SK-N-SH treated with all-trans-retinoic acid at 6 μM for 48 hours (cell line): ENCODE measurements around the gene FBN3.
A peak's percentile ranks its signal among the peaks of the same experiment; 100 is the strongest.

Source experiments
- ATAC-seq: fragments of 200-7000 bp; cut with Tn5 transposase; 3 replicates; pipeline ENCODE4 v1.9.1; 2020; ENCODE audit warnings: mild to moderate bottlenecking, moderate library complexity
- ARNTL ChIP-seq: fragments of 450-650 bp; formaldehyde crosslinking; IDR thresholded peaks from 2 replicates; pipeline ENCODE4 v1.5.0; 2020; ENCODE audit warnings: low read depth, mild to moderate bottlenecking, moderate library complexity, borderline replicate concordance
- BACH2 ChIP-seq: fragments of 250-450 bp; sonication (Bioruptor Pico); IDR thresholded peaks from 2 replicates; pipeline ENCODE4 v1.9.0; 2021; ENCODE audit warnings: mild to moderate bottlenecking, borderline replicate concordance
- CSDC2 ChIP-seq: fragments of 250-450 bp; sonication (Bioruptor Pico); IDR thresholded peaks from 2 replicates; pipeline ENCODE4 v1.5.0; 2020; ENCODE audit warnings: mild to moderate bottlenecking, moderate library complexity
- CSRNP3 ChIP-seq: fragments of 250-450 bp; sonication (Bioruptor Pico); IDR thresholded peaks from 2 replicates; pipeline ENCODE4 v1.5.1; 2021; ENCODE audit warnings: mild to moderate bottlenecking, moderate library complexity
- ESRRG ChIP-seq: fragments of 250-450 bp; sonication (Bioruptor Pico); IDR thresholded peaks from 2 replicates; pipeline ENCODE4 v1.6.1; 2021; ENCODE audit warnings: mild to moderate bottlenecking
- ISL1 ChIP-seq: fragments of 250-450 bp; sonication (Bioruptor Pico); IDR thresholded peaks from 2 replicates; pipeline ENCODE4 v2.1.2; 2022; ENCODE audit warnings: mild to moderate bottlenecking, moderate library complexity
- POU6F1 ChIP-seq: fragments of 250-450 bp; sonication (Bioruptor Pico); IDR thresholded peaks from 2 replicates; pipeline ENCODE4 v1.8.0; 2021; ENCODE audit warnings: low read depth, mild to moderate bottlenecking, moderate library complexity, borderline replicate concordance
- PPARA ChIP-seq: fragments of 250-450 bp; sonication (Bioruptor Pico); IDR thresholded peaks from 2 replicates; pipeline ENCODE4 v1.5.0; 2020; ENCODE audit warnings: mild to moderate bottlenecking, borderline replicate concordance
- SNAI2 ChIP-seq: fragments of 250-450 bp; sonication (Bioruptor Pico); IDR thresholded peaks from 2 replicates; pipeline ENCODE4 v1.5.0; 2020; ENCODE audit warnings: mild to moderate bottlenecking, moderate library complexity
- TCF4 ChIP-seq: fragments of 250-450 bp; sonication (Bioruptor Pico); IDR thresholded peaks from 2 replicates; pipeline ENCODE4 v1.8.0; 2021; ENCODE audit warnings: mild to moderate bottlenecking, moderate library complexity, borderline replicate concordance
- TSHZ2 ChIP-seq: fragments of 250-450 bp; sonication (Bioruptor Pico); IDR thresholded peaks from 2 replicates; pipeline ENCODE4 v1.5.0; 2020; ENCODE audit warnings: mild to moderate bottlenecking, moderate library complexity
- ZFP3 ChIP-seq: fragments of 250-450 bp; sonication (Bioruptor Pico); IDR thresholded peaks from 2 replicates; pipeline ENCODE4 v1.5.0; 2020; ENCODE audit warnings: mild to moderate bottlenecking, moderate library complexity
- ZFP30 ChIP-seq: fragments of 450-650 bp; formaldehyde crosslinking; IDR thresholded peaks from 2 replicates; pipeline ENCODE4 v1.5.0; 2022; ENCODE audit warnings: mild to moderate bottlenecking, moderate library complexity
- ZNF565 ChIP-seq: fragments of 450-650 bp; formaldehyde crosslinking; conservative IDR thresholded peaks from 2 replicates; pipeline ENCODE4 v1.5.0; 2020; ENCODE audit warnings: low read depth, mild to moderate bottlenecking, moderate library complexity
- ZNF70 ChIP-seq: fragments of 450-650 bp; formaldehyde crosslinking; IDR thresholded peaks from 2 replicates; pipeline ENCODE4 v1.5.0; 2020; ENCODE audit warnings: mild to moderate bottlenecking, moderate library complexity
- ZNF8 ChIP-seq: fragments of 450-650 bp; formaldehyde crosslinking; IDR thresholded peaks from 2 replicates; pipeline ENCODE4 v1.5.0; 2020; ENCODE audit warnings: mild to moderate bottlenecking, moderate library complexity
- TF ChIP-seq, protein P1 (sequence below): fragments of 250-450 bp; sonication (Bioruptor Pico); IDR thresholded peaks from 2 replicates; pipeline ENCODE4 v1.5.1; 2020; ENCODE audit warnings: low read depth, mild to moderate bottlenecking, moderate library complexity

The FBN3 gene

DNA sequence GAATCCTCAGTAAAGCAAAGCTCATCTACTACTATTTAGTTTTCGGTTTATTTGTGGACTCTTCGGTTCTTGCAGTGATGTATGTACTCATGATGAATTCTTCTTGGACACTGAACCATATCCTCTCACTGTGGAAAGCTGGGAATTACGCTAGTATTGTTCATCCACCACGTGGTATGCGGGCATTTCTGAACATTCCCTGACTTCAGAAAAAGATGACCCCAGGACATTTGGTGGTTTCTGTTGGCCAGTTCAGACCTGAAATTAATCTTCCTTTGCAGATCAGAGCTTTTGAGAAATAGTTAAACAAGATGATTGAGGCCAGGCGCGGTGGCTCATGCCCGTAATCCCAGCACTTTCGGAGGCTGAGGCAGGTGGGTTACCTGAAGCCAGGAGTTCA lies 25.3 kb upstream of the FBN3 start (continued):
- TF ChIP-seq BACH2, result no peak
- TF ChIP-seq ESRRG (CRISPR knock-in tag), result no peak
- TF ChIP-seq CSDC2 (CRISPR knock-in tag), result no peak
- TF ChIP-seq SNAI2, result no peak
- no peak for TF ChIP-seq TCF4 (CRISPR knock-in tag)

DNA sequence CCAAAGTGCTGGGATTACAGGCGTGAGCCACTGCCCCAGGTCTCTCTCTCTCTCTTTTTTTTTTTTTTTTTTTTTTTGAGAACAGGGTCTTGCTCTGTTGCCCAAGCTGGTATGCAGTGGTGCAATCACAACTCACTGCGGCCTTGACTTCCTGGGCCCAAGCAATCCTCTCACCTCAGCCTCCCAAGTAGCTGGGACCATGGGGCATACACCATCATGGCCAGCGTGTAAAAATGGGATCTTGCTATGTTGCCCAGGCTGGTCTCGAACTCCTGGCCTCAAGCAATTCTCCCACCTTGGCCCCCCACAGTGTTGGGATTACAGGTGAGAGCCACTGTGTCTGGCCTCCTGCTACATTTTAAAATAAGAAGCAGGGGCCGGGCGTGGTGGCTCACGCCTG lies 19.1 kb upstream of the FBN3 start:
- ATAC-seq, result no peak
- TF ChIP-seq BACH2, result no peak
- TF ChIP-seq CSDC2 (CRISPR knock-in tag), result no peak
- TF ChIP-seq ZFP30 (CRISPR knock-in tag), result no peak
- no peak for TF ChIP-seq ARNTL (CRISPR knock-in tag)
- TF ChIP-seq ZFP3 (CRISPR knock-in tag), result no peak
- no peak for TF ChIP-seq CSRNP3 (CRISPR knock-in tag)
- no peak for TF ChIP-seq PPARA (CRISPR knock-in tag)
- TF ChIP-seq, protein P1, sequence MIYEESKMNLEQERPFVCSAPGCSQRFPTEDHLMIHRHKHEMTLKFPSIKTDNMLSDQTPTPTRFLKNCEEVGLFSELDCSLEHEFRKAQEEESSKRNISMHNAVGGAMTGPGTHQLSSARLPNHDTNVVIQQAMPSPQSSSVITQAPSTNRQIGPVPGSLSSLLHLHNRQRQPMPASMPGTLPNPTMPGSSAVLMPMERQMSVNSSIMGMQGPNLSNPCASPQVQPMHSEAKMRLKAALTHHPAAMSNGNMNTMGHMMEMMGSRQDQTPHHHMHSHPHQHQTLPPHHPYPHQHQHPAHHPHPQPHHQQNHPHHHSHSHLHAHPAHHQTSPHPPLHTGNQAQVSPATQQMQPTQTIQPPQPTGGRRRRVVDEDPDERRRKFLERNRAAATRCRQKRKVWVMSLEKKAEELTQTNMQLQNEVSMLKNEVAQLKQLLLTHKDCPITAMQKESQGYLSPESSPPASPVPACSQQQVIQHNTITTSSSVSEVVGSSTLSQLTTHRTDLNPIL (CRISPR knock-in tag), result no peak
- no peak for TF ChIP-seq POU6F1 (CRISPR knock-in tag)

DNA sequence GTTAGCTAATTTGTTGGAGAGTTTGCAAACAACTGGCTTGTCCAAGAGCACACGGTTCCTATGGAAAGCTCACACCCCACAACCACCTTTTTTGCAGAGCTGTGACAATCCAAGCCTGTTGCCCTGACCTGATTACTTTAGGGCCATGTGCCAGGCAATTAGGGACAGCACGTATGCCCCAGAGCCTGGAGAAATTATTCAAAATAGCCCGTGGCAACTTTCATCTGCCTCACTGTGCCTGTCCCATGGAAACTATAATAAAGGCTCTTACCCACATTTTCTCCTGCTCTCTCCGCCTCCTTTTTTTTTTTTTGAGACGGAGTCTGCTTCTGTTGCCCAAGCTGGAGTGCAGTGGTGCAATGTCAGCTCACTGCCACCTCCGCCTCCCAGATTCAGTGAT lies 18.6 kb upstream of the FBN3 start:
- TF ChIP-seq TCF4 (CRISPR knock-in tag) (no peak), ARNTL (CRISPR knock-in tag) (no peak), ZNF565 (CRISPR knock-in tag) (no peak), BACH2 (no peak), CSDC2 (CRISPR knock-in tag) (no peak), ZNF70 (CRISPR knock-in tag) (no peak), CSRNP3 (CRISPR knock-in tag) (no peak), ESRRG (CRISPR knock-in tag) (no peak)
- TF ChIP-seq, protein P1 (CRISPR knock-in tag), result no peak
- ATAC-seq, result no peak

GRCh38 chr19:8163759-8164158 lies 14.4 kb upstream of the FBN3 start:
- TF ChIP-seq, protein P1 (CRISPR knock-in tag), result no peak
- TF ChIP-seq POU6F1 (CRISPR knock-in tag), result no peak
- TF ChIP-seq SNAI2, result no peak
- TF ChIP-seq TSHZ2 (CRISPR knock-in tag), result no peak
- no peak for TF ChIP-seq ZNF8 (CRISPR knock-in tag)
- no peak for TF ChIP-seq ZNF565 (CRISPR knock-in tag)
- TF ChIP-seq CSDC2 (CRISPR knock-in tag), result no peak; the same call in 1 of the 2 replicates
- no peak for TF ChIP-seq ZFP3 (CRISPR knock-in tag)
- peak; percentile 61 for TF ChIP-seq ISL1 (CRISPR knock-in tag)
- ATAC-seq, result no peak; the same call in 2 of the 3 replicates
